Neuron (in vitro differentiated cells): Measurements from ENCODE around the gene RASAL2.
"Not testable (repeated sequence)": the region's sequence is repeated elsewhere in the genome, so short reads cannot be mapped to it uniquely, and the experiment has no call there.

Experiments
- H2AFZ ChIP-seq: one replicate; pipeline ENCODE4 v1.6.1; 2013; ENCODE audit warnings: low read depth, mild to moderate bottlenecking, inconsistent platforms, low read length, moderate library complexity
- H3K27me3 ChIP-seq: one replicate; pipeline ENCODE4 v1.6.1; 2013; ENCODE audit warnings: low read length; ENCODE audit not compliant: insufficient read depth
- H3K36me3 ChIP-seq: one replicate; pipeline ENCODE4 v1.6.1; 2013; ENCODE audit warnings: low read length; ENCODE audit not compliant: insufficient read depth
- H3K4me1 ChIP-seq: one replicate; pipeline ENCODE4 v1.6.1; 2013; ENCODE audit warnings: low read length; ENCODE audit not compliant: insufficient read depth
- H3K4me3 ChIP-seq: 2 replicates; pipeline ENCODE4 v1.5.1; 2013; ENCODE audit warnings: mild to moderate bottlenecking, low read length, moderate library complexity
- H3K9me3 ChIP-seq: one replicate; pipeline ENCODE4 v1.6.1; 2013; ENCODE audit warnings: low read length

RASAL2 gene

GRCh38 chr1:178501705-178502329, 407.9 kb downstream of the RASAL2 start:
- Histone ChIP-seq H3K9me3 (no peaks in the 10 kb centered on the region), H2AFZ (no peak overlapping the region), H3K27me3 (peaks cover 3% of the 10 kb centered on the region), H3K36me3 (no peaks in the 10 kb centered on the region), H3K4me1 (peaks cover 5% of the 10 kb centered on the region), H3K4me3 (no peak overlapping the region)

GRCh38 chr1:178502330-178502714, 408.4 kb downstream of the RASAL2 start:
- Histone ChIP-seq H3K4me3 (no peak overlapping the region), H3K36me3 (no peaks in the 10 kb centered on the region), H3K27me3 (peaks cover 3% of the 10 kb centered on the region), H3K4me1 (peaks cover 5% of the 10 kb centered on the region), H3K9me3 (no peaks in the 10 kb centered on the region), H2AFZ (no peak overlapping the region)

- Histone ChIP-seq H3K36me3 (no peaks in the 10 kb centered on the region), H3K4me3 (no peak overlapping the region), H3K27me3 (peaks cover 3% of the 10 kb centered on the region), H3K9me3 (no peaks in the 10 kb centered on the region), H3K4me1 (peaks cover 3% of the 10 kb centered on the region), H2AFZ (no peak overlapping the region)
These were observed 409.0 kb downstream of the RASAL2 start for GRCh38 chr1:178502856-178503255.

GRCh38 chr1:178503316-178503715, 409.4 kb downstream of the RASAL2 start:
- not testable (repeated sequence) for H3K4me1 ChIP-seq, H3K9me3 ChIP-seq, H3K36me3 ChIP-seq, H3K4me3 ChIP-seq, H2AFZ ChIP-seq, H3K27me3 ChIP-seq

- no peaks in the 10 kb centered on the region for H3K4me1 ChIP-seq
- peaks cover 3% of the 10 kb centered on the region for H3K27me3 ChIP-seq
- H2AFZ ChIP-seq: no peak overlapping the region
These were observed 409.9 kb downstream of the RASAL2 start for GRCh38 chr1:178503849-178504248.

GRCh38 chr1:178504286-178504685, 410.4 kb downstream of the RASAL2 start:
- Histone ChIP-seq H3K4me3 (no peak overlapping the region), H2AFZ (no peak overlapping the region), H3K9me3 (no peaks in the 10 kb centered on the region), H3K27me3 (peaks cover 3% of the 10 kb centered on the region), H3K4me1 (no peaks in the 10 kb centered on the region), H3K36me3 (no peaks in the 10 kb centered on the region)

More at GRCh38 chr1:178503849-178504248, 409.9 kb downstream of the RASAL2 start:
- Histone ChIP-seq H3K4me3 (no peak overlapping the region), H3K36me3 (no peaks in the 10 kb centered on the region), H3K9me3 (no peaks in the 10 kb centered on the region)

- no peak overlapping the region for H3K4me3 ChIP-seq
- no peaks in the 10 kb centered on the region for H3K4me1 ChIP-seq
- H3K36me3 ChIP-seq: no peaks in the 10 kb centered on the region
- no peaks in the 10 kb centered on the region for H3K9me3 ChIP-seq
- H3K27me3 ChIP-seq: peaks cover 3% of the 10 kb centered on the region
- no peak overlapping the region for H2AFZ ChIP-seq
These were observed 412.3 kb downstream of the RASAL2 start for GRCh38 chr1:178506177-178506576.

- H3K36me3 ChIP-seq: no peaks in the 10 kb centered on the region
- peaks cover 3% of the 10 kb centered on the region for H3K27me3 ChIP-seq
- no peak overlapping the region for H3K4me3 ChIP-seq
- no peaks in the 10 kb centered on the region for H3K4me1 ChIP-seq
- no peak overlapping the region for H2AFZ ChIP-seq
- no peaks in the 10 kb centered on the region for H3K9me3 ChIP-seq
These were observed 412.8 kb downstream of the RASAL2 start for GRCh38 chr1:178506669-178507068.

- H3K27me3 ChIP-seq: peaks cover 3% of the 10 kb centered on the region
- no peak overlapping the region for H3K4me3 ChIP-seq
- no peaks in the 10 kb centered on the region for H3K36me3 ChIP-seq
- no peaks in the 10 kb centered on the region for H3K9me3 ChIP-seq
- no peak overlapping the region for H2AFZ ChIP-seq
- H3K4me1 ChIP-seq: no peaks in the 10 kb centered on the region
These were observed 415.6 kb downstream of the RASAL2 start for GRCh38 chr1:178509414-178510007.

GRCh38 chr1:178510155-178510554, 416.3 kb downstream of the RASAL2 start:
- Histone ChIP-seq H3K9me3 (no peaks in the 10 kb centered on the region), H3K27me3 (peaks cover 2% of the 10 kb centered on the region), H3K36me3 (no peaks in the 10 kb centered on the region), H2AFZ (no peak overlapping the region), H3K4me3 (no peak overlapping the region), H3K4me1 (no peaks in the 10 kb centered on the region)

- Histone ChIP-seq H3K27me3 (no peaks in the 10 kb centered on the region), H2AFZ (no peak within 1 kb of the TSS), H3K4me1 (no peaks in the 10 kb centered on the region), H3K36me3 (no peaks in the 10 kb centered on the region), H3K4me3 (no peak within 1 kb of the TSS), H3K9me3 (no peaks in the 10 kb centered on the region)
These were observed 418.8 kb downstream of the RASAL2 start, which contains the start of gene TEX35 for GRCh38 chr1:178512566-178513277. TEX35 (plus strand) TSS chr1:178513109; CDS start chr1:178513189, 80 bp downstream.

- Histone ChIP-seq H2AFZ (no peak overlapping the region), H3K36me3 (no peaks in the 10 kb centered on the region), H3K9me3 (no peaks in the 10 kb centered on the region), H3K4me3 (no peak overlapping the region), H3K4me1 (no peaks in the 10 kb centered on the region), H3K27me3 (no peaks in the 10 kb centered on the region)
These were observed 419.5 kb downstream of the RASAL2 start for GRCh38 chr1:178513278-178513983.

GRCh38 chr1:178516110-178516509, 422.2 kb downstream of the RASAL2 start:
- no peaks in the 10 kb centered on the region for H3K36me3 ChIP-seq

More at GRCh38 chr1:178516110-178516509, 422.2 kb downstream of the RASAL2 start:
- H3K9me3 ChIP-seq: no peaks in the 10 kb centered on the region
- H3K4me3 ChIP-seq: no peak overlapping the region
- no peak overlapping the region for H2AFZ ChIP-seq
- H3K27me3 ChIP-seq: no peaks in the 10 kb centered on the region
- no peaks in the 10 kb centered on the region for H3K4me1 ChIP-seq
